ES-I3 (cell line): Measurements from ENCODE around the gene SESN1.

Experiments used
- H3K36me3 ChIP-seq: 2 replicates; pipeline ENCODE4 v1.6.1; 2013; ENCODE audit warnings: mild to moderate bottlenecking, low read length, control low read depth, moderate library complexity; ENCODE audit not compliant: insufficient read depth
- H3K4me1 ChIP-seq: 2 replicates; pipeline ENCODE4 v1.6.1; 2013; ENCODE audit warnings: mild to moderate bottlenecking, control low read depth, low read length; ENCODE audit not compliant: insufficient read depth
- H3K9ac ChIP-seq: 2 replicates; pipeline ENCODE4 v1.6.1; 2013; ENCODE audit warnings: low read depth, mild to moderate bottlenecking, low read length, moderate library complexity
- H3K9me3 ChIP-seq: 2 replicates; pipeline ENCODE4 v1.6.1; 2013; ENCODE audit warnings: mild to moderate bottlenecking, low read length, moderate library complexity; ENCODE audit not compliant: control insufficient read depth, insufficient read depth

The SESN1 gene

DNA sequence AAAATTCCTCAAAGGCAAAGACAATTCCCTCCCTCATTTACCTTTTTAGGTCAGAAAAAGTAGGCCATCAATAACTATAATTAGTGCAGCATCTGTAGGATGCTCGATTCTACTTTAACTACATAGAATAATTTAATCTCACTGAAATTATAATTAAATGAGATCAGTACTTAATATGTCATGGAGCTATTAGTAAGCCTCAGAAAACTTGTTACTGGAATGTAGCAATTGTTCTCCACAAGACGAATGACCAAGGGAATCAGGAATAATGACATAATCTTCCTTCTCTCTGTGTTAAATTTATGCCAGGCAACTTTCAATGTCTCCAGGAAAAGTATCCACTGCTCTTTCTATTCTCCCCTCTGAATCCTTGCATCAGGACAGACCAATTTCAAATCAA, 34.1 kb downstream of the SESN1 start:
- Histone ChIP-seq H3K9me3 (no peaks in the 10 kb centered on the region), H3K4me1 (peaks cover 9% of the 10 kb centered on the region), H3K9ac (no peak overlapping the region)

DNA sequence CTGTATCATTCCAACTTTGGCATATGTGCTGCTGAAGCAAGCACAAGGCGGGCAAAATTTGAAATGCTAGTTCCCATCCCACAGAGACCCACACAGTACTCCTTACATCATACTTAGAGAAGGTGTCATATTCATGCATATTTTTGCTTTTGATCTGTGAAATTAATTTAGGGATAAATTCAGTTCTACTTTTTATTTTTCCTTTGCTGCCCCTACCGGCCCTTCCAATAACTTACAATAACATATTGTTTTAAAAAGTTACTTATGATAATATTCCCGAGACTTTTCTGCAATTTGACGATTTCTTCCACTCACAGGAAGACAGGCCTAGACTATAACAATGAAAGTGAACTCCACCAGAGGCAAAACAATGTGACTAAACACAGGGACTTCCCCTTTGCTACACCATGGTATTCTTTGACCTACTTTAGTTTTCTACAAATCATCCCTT, 35.0 kb downstream of the SESN1 start:
- peaks cover 9% of the 10 kb centered on the region for H3K4me1 ChIP-seq
- H3K9me3 ChIP-seq, result no peaks in the 10 kb centered on the region
- no peak overlapping the region for H3K9ac ChIP-seq
- no peaks in the 10 kb centered on the region for H3K36me3 ChIP-seq

More for the DNA sequence above, 34.1 kb downstream of the SESN1 start:
- H3K36me3 ChIP-seq, result no peaks in the 10 kb centered on the region

DNA sequence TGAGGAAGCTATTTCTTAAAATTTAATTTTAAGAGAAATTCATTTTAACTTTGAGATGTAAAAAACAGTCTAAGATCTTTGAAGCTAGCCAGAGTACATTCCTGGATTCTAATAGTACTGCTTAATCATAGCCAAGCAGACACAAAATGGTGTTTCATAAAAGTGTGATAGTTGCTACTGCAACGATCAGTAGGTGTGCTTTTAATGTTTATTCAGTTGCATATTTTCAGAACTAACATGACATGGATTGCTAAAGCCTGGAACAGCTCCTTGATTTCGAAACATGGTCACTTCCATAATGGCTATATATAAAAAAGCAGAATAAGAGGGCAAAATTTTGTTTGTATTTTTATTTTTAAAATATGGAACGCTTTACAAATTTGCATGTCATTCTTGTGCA, 35.5 kb downstream of the SESN1 start:
- peaks cover 9% of the 10 kb centered on the region for H3K4me1 ChIP-seq
- H3K9me3 ChIP-seq, result no peaks in the 10 kb centered on the region
- H3K9ac ChIP-seq, result no peak overlapping the region
- H3K36me3 ChIP-seq, result no peaks in the 10 kb centered on the region

DNA sequence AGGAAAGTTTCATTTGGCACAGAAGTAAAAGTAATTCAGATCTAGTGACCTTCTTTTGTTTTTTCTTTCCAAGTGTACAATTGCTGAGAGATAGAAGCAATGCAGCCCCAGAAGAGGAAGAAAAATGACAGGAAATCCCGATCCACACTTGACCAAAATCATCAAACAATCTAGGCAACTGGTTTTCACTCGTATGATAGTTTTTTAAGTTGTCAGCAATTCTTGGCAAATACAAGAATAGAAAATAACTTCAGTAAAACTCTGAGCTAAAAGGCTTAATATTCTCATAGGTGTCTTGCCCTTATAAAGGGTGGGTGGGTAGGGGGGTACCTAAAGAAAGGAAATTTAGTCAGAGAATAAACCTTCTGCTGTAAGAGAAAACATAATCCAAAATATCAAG, 36.0 kb downstream of the SESN1 start:
- Histone ChIP-seq H3K4me1 (peaks cover 10% of the 10 kb centered on the region), H3K9ac (no peak overlapping the region), H3K36me3 (no peaks in the 10 kb centered on the region), H3K9me3 (no peaks in the 10 kb centered on the region)

DNA sequence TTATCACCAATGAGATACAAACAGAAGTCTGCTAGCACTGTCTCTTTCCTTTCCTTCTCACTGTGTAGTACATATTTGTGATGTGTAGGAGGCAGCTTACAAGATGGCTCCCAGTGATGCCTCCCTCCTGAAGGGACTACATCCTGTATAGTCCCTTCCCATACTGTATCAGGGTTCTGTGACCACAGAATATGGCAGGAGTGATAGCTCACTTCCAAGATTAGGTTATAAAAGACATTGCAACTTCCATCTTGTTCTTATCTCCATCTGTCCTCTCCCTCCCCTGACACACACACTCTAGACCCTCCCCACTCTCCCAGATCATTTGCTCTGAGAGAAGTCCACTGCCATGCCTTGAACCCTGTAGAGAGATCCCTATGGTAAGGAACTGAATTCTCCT, 38.0 kb downstream of the SESN1 start:
- Histone ChIP-seq H3K9me3 (no peaks in the 10 kb centered on the region), H3K4me1 (peaks cover 21% of the 10 kb centered on the region), H3K36me3 (no peaks in the 10 kb centered on the region), H3K9ac (no peak overlapping the region)

DNA sequence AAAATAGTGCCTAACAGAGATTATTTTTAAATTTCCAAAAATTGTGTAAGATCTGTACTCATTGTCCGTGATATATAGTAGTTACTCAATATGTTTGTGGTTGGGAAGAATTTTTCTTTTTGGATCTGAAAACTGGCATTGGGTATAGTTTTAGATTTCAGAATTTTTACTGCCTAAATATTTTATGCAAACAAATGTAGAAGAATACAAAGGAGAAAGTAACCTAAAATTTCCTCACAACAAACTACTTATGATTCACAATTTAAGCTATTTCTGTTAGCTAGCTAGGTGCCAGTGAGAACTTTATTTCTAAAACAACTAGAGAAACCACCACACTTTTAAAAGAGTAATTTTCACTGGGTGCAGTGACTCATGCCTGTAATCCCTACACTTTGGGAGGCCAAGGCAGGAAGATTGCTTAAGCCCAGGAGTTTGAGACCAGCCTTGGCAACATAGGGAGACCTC, 38.8 kb downstream of the SESN1 start:
- peaks cover 21% of the 10 kb centered on the region for H3K4me1 ChIP-seq
- no peaks in the 10 kb centered on the region for H3K9me3 ChIP-seq

DNA sequence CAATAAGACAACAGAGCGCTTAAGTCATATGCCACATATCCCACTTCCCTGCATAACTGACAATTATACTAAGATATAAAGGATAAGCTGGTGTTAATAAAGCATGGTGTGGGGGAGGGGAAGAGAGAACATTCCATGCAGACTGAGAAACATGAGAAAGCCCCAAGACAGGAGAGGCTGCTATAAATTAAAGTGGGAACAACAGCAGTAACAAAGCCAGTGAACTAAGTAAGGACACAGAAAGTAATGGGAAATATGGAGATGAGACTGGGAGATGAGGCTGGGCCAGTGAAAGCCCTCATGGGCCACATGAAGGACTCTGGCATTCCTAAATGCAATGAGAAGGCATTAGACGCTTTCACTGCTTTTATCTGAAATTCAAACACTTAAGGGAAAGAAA, 41.3 kb downstream of the SESN1 start:
- Histone ChIP-seq H3K9me3 (no peaks in the 10 kb centered on the region), H3K4me1 (peaks cover 15% of the 10 kb centered on the region; the same call in 1 of the 2 replicates), H3K9ac (no peak overlapping the region), H3K36me3 (no peaks in the 10 kb centered on the region)

More for the DNA sequence above, 38.8 kb downstream of the SESN1 start:
- Histone ChIP-seq H3K9ac (no peak overlapping the region), H3K36me3 (no peaks in the 10 kb centered on the region)

DNA sequence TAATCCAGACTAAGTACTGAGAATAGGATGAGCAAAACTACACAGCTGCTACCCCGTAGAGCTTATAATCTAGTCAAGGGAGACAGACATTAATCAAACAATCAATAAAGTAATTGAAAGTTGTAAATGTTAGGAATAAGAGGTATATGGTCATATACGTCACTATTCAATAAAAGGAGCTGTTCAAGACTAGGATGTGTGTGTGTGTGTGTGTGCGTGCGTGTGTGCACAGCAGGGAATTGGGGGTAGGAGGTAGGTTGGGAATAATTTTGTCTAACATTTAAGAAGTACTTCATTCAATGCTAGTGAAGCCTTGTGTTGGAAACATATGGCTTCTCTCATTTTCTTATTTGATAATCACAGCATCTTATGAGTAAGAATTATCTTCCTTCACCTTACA, 41.8 kb downstream of the SESN1 start:
- Histone ChIP-seq H3K36me3 (no peaks in the 10 kb centered on the region), H3K9me3 (no peaks in the 10 kb centered on the region), H3K9ac (no peak overlapping the region), H3K4me1 (peaks cover 15% of the 10 kb centered on the region; the same call in 1 of the 2 replicates)

DNA sequence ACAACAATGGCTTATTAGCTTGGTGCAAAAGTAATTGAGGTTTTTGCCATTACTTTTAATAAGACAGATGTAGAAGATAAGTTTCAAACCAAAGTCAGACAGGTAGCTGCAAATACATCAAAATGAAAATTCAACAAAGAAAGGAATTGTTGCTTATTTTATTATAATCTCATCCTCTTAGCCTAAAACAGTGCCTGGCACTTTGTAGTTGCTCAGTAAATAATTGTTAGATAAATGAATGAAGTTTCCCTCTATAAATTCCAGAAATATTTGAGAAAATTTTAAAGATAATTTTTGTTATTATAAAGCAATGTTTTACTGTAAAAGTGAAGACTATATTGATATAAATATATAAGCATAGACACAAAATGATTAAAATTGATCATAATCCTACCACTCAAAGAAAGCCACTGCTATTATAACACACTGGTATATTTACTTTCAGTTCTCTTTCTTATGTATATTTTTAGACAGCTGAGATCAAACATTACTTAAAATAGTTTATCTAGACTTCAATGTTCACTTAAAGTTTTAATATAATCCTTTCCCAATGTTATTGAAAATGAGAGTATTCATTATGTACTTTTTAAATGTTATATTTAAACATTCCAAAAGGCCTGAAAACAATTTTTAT, 42.5 kb downstream of the SESN1 start:
- Histone ChIP-seq H3K36me3 (no peaks in the 10 kb centered on the region), H3K9ac (no peak overlapping the region)

DNA sequence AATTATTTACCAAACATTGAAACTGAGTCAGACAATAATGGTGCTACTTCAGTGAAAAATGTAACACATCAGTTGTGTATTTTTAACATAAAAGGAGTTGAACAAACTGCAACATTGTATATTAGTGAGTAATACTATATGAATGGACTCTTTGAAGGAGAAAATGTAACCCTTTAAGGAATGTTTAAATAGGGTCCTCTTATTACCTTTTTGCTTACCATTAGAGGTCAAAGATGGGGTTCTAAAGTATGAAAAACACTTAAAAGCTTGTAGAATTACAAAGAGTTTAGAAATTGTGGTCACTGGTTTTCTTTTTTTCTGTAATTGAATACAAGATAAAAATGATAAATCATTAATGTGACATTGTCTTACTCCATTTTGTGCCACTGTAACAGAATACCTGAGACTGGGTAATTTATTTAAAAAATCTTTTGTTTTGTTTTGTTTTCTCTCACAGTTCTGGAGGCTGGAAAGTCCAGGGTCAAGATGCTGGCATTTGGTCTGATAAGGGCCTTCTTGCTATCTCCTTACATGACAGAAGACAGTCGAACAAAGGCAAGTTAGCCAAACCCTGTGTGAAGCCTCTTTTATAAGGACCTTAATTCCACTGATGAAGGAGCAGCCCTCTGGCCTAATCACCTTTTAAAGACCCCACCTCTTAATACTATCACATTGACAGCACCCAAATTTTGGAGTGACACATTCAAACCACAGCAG, 43.2 kb downstream of the SESN1 start:
- Histone ChIP-seq H3K9ac (no peak overlapping the region), H3K9me3 (no peaks in the 10 kb centered on the region), H3K4me1 (peaks cover 15% of the 10 kb centered on the region; the same call in 1 of the 2 replicates), H3K36me3 (no peaks in the 10 kb centered on the region)

More for the DNA sequence above, 42.5 kb downstream of the SESN1 start:
- H3K9me3 ChIP-seq, result no peaks in the 10 kb centered on the region
- peaks cover 15% of the 10 kb centered on the region; the same call in 1 of the 2 replicates for H3K4me1 ChIP-seq

DNA sequence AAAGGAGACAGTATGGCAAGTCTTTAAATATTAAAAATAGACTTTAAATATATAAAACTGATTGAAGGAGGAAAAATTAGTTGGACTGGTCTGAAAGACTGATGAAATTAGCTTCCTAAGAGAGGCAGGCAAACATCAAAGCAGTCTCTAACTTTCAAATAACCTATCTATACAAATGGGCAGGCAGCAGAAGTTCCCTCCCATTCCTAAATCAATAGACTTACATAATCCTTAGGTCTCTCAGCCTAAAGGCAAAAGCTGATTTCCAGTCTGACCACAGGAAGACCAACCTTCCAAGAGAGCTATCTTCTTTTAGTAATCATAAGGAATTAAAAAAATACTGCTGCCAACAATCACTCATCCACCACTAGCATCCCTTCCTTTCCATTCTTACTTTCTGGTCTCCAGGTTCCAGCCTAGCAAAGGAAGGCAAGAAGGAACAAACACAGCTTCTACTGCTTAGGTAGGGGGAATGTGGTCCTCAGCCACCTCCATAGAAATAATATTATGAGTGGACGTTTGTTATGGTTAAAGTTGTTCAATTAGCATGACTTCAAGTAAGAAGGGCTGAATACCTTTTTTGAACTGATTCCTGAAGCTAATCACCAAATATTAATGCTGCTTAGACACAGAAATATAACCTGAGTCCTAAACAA, 44.1 kb downstream of the SESN1 start:
- no peak overlapping the region for H3K9ac ChIP-seq
- H3K9me3 ChIP-seq, result peaks cover 1% of the 10 kb centered on the region; the same call in 1 of the 2 replicates
- H3K4me1 ChIP-seq, result peaks cover 15% of the 10 kb centered on the region; the same call in 1 of the 2 replicates
- H3K36me3 ChIP-seq, result no peaks in the 10 kb centered on the region

DNA sequence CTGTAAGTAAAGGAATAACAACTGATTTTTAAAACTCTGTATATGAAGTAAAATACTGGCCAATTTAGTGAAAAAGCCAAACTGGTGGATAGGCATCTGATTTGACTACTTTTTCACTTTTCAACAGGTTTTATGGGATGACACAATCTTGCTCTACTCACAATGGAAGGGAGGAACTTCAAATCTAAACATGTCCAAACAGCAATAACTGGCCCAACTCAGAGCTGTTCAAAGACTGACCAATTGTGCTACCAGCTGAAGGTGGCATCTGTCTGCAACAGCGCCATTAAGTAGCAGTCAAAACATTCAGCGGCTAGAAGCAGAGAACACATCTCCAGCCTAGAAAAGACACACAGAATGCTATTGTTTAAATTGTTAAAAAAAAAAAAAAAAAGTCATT, 44.6 kb downstream of the SESN1 start:
- Histone ChIP-seq H3K9me3 (peaks cover 5% of the 10 kb centered on the region; the same call in 1 of the 2 replicates), H3K9ac (no peak overlapping the region), H3K36me3 (no peaks in the 10 kb centered on the region), H3K4me1 (peaks cover 15% of the 10 kb centered on the region; the same call in 1 of the 2 replicates)

DNA sequence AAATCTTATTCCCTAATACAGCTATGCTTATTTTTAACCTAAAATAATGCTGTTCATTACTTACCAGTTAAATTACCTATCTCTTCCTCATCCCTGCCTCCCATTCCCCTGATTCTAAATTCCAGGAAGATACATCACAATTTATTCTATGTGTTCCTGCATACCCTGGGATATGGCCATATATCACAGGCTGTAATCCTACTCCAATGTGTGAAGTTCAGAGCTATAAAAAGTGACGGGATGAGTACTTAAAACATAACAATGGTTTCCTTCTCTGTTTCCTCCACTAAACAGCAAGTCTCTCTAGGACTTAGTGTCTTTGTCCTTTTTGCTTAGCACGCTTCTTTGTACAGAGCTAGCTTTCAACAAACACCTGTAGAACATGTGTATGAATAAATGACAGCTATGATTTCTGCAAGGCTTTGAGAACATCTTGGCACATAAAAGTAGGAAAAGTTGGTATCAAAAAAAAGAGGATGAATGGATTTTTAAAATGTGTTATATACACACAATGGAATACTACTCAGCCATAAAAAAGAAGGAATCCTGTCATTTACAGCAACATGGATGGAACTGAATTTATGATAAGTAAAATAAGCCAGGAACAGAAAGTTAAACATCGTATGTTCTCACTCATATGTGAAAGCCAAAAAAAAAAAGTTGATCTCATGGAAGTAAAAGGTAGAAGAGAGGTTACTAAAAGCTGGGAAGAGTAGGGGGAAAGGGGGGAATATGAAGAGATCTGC, 45.8 kb downstream of the SESN1 start:
- Histone ChIP-seq H3K9me3 (peaks cover 8% of the 10 kb centered on the region; the same call in 1 of the 2 replicates), H3K9ac (no peak overlapping the region), H3K4me1 (peaks cover 15% of the 10 kb centered on the region; the same call in 1 of the 2 replicates)

DNA sequence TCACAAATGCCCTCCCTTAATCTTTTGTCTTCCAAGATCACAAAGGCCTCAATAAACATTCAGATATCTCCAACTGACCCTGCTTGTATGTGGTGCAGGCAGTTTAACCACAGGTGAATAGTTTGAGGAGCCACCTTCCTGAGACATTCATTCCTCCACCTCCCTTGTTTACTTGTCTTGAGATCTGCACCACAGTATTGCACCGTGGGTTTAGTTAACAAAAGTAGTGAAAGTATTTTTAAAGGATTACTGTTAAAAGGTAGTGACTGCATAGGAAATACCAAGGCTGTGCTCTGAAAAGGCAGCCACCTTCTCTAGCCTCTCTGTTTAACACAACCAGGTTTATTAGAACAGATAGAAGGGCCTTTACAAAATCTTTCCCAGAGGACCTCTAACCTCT, 46.5 kb downstream of the SESN1 start:
- H3K36me3 ChIP-seq, result no peaks in the 10 kb centered on the region
- peaks cover 9% of the 10 kb centered on the region; the same call in 1 of the 2 replicates for H3K4me1 ChIP-seq
- H3K9me3 ChIP-seq, result peaks cover 8% of the 10 kb centered on the region; the same call in 1 of the 2 replicates
- no peak overlapping the region for H3K9ac ChIP-seq

More for the DNA sequence above, 45.8 kb downstream of the SESN1 start:
- H3K36me3 ChIP-seq, result no peaks in the 10 kb centered on the region
